CD4-positive, alpha-beta T cell (primary cell): ENCODE results near the gene ETNK2. TPM values are rescaled to one million over a fixed set of nuclear protein-coding genes. Genes with fewer than 3 reads are reported as not detected.

Experiments used
- ATAC-seq: fragments of 200-7000 bp; cut with Tn5 transposase; one replicate; pipeline ENCODE4 v1.10.0; 2022; ENCODE audit warnings: mild to moderate bottlenecking; ENCODE audit not compliant: poor library complexity
- CTCF ChIA-PET: fragments of 350-600 bp; sonication (Branson Sonifier 250); formaldehyde crosslinking; loops from one replicate; lab custom pipeline; 2021; ENCODE audit warnings: antibody characterized with exemption, inconsistent platforms; lab: Charles Lee
- POLR2A ChIA-PET: fragments of 350-600 bp; sonication (Branson Sonifier 250); formaldehyde crosslinking; loops from one replicate; lab custom pipeline; 2021; ENCODE audit warnings: antibody characterized with exemption, inconsistent platforms; lab: Charles Lee
- DNase-seq, 14 experiments: peaks; one replicate each; pipeline ENCODE4 v3.0.0-alpha.2; 2013 to 2020; ENCODE audit warnings: mixed read lengths in 2 of 14
- H3K27ac ChIP-seq, 2 donors: one replicate each; pipeline versions ENCODE4 v1.5.1 to v1.7.0; 2013; ENCODE audit warnings: low read length in 2 of 2, low read depth in 1 of 2, mild to moderate bottlenecking in 1 of 2
- H3K27me3 ChIP-seq, 2 experiments: 1 replicate in 1 of 2; 2 replicates in 1 of 2; pipeline versions ENCODE4 v1.6.1 to v1.7.0; 2013; ENCODE audit warnings: low read length in 2 of 2, control low read depth in 1 of 2, mild to moderate bottlenecking in 1 of 2, moderate library complexity in 1 of 2; ENCODE audit not compliant: insufficient read depth in 2 of 2, control insufficient read depth in 1 of 2
- H3K36me3 ChIP-seq: one replicate; pipeline ENCODE4 v1.6.1; 2013; ENCODE audit warnings: low read length, control low read depth; ENCODE audit not compliant: insufficient read depth
- H3K4me1 ChIP-seq: one replicate; pipeline ENCODE4 v1.6.1; 2013; ENCODE audit warnings: low read length, control low read depth; ENCODE audit not compliant: insufficient read depth
- H3K4me3 ChIP-seq: one replicate; pipeline ENCODE4 v1.5.1; 2013; ENCODE audit warnings: mild to moderate bottlenecking, low read length, moderate library complexity
- H3K9me3 ChIP-seq, 2 experiments: 1 replicate in 1 of 2; 2 replicates in 1 of 2; pipeline versions ENCODE4 v1.6.1 to v1.7.0; 2013; ENCODE audit warnings: low read length in 2 of 2, mild to moderate bottlenecking in 2 of 2, control low read depth in 1 of 2, moderate library complexity in 1 of 2; ENCODE audit not compliant: control insufficient read depth in 1 of 2, insufficient read depth in 1 of 2
- H3K27ac Mint-ChIP-seq: one replicate; pipeline ENCODE4 v1.8.0; 2020; ENCODE audit warnings: mixed read lengths
- H3K27me3 Mint-ChIP-seq: one replicate; pipeline ENCODE4 v1.8.0; 2021; ENCODE audit warnings: mixed read lengths
- H3K36me3 Mint-ChIP-seq: one replicate; pipeline ENCODE4 v1.8.0; 2021; ENCODE audit warnings: low read depth, mixed read lengths
- H3K4me1 Mint-ChIP-seq: one replicate; pipeline ENCODE4 v1.8.0; 2021; ENCODE audit warnings: low read depth, mixed read lengths
- H3K4me3 Mint-ChIP-seq: one replicate; pipeline ENCODE4 v1.8.0; 2020; ENCODE audit warnings: mild to moderate bottlenecking, mixed read lengths
- H3K9me3 Mint-ChIP-seq: one replicate; pipeline ENCODE4 v1.8.0; 2020; ENCODE audit warnings: mixed read lengths
- intact Hi-C, 2 experiments: fragments of 100-400 bp; cut with DNase I in 1 of 2; cut with micrococcal nuclease in 1 of 2; formaldehyde crosslinking; loops; one replicate each; pipeline versions ENCODE4 v1.15.1 to v1.9.0; 2023 to 2025; cut with DNase I, micrococcal nuclease
- polyA plus RNA-seq, 2 donors: library from polyadenylated mRNA; unstranded; fragments of 120-200 nt; gene quantifications; one replicate each; pipeline ENCODE4 v1.2.1, GENCODE V29; 2013
- total RNA-seq, 174 experiments: library from RNA in 2 of 174; stranded (reverse) in 2 of 174; gene quantifications; one replicate each; pipeline ENCODE4 v1.2.3 and lab custom pipeline; 2021 to 2026
- TF ChIP-seq, protein P1 (sequence below): fragments of 200-600 bp; IDR thresholded peaks from one replicate; pipeline ENCODE4 v1.8.0; 2022; ENCODE audit warnings: antibody characterized with exemption, mild to moderate bottlenecking

ETNK2 gene, protein sequence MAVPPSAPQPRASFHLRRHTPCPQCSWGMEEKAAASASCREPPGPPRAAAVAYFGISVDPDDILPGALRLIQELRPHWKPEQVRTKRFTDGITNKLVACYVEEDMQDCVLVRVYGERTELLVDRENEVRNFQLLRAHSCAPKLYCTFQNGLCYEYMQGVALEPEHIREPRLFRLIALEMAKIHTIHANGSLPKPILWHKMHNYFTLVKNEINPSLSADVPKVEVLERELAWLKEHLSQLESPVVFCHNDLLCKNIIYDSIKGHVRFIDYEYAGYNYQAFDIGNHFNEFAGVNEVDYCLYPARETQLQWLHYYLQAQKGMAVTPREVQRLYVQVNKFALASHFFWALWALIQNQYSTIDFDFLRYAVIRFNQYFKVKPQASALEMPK
- total RNA-seq (10 to 100 TPM; 11.7 to 12.9 TPM), total RNA-seq (lab: John Stamatoyannopoulos, UW) (0.42 to 10.0 (median 3.5) reads per million in 172 experiments)
- polyA plus RNA-seq (2013, experiment 1 of 2) = 1.7 TPM
- polyA plus RNA-seq (2013, experiment 2 of 2) = 1.2 TPM

DNA sequence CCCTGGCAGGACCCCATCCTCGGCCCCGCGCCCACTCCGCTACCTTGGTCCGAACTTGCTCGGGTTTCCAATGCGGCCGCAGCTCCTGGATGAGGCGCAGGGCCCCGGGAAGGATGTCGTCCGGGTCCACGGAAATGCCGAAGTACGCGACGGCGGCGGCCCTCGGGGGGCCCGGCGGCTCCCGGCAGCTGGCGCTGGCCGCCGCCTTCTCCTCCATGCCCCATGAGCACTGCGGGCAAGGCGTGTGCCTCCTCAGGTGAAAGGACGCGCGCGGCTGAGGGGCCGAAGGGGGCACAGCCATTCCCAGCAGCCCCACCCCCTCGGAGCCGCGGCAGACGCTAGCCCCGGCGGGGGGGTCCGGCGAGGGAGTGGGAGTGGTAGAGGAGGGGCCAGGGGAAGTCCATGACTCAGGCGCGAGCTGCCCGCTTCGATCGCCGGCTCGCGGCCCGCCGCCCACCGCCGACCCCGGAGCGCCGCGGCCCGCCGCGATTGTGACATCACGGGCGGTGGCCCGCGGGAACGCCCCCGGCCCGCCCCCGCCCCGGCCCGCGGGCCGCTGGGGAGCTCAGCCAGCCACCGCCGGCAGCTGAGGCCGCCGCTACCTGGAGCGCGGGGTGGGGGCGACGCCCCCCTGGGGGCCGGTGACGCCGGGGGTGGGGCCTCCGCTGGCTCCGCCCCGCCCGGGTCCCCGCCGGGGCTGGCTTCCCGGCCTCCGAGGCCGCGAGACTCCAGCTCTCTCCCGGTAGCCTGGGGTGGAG is at the start of gene ETNK2:
TSS of gene ETNK2 (minus strand) at position 493 of the 758 bp plus-strand sequence. CDS start at position 301, 192 bp downstream.
- peak within 1 kb of the TSS; percentile 49 for H3K27ac Mint-ChIP-seq
- Histone ChIP-seq H3K27me3 (peaks cover 0 to 7% of the 10 kb centered on the region in 2 experiments), H3K9me3 (no peaks in the 10 kb centered on the region), H3K4me3 (peak within 1 kb of the TSS; percentile 65), H3K4me1 (peaks cover 18% of the 10 kb centered on the region), H3K27ac (no peak within 1 kb of the TSS), H3K36me3 (no peaks in the 10 kb centered on the region)
- CTCF ChIA-PET = interaction anchor here (1.3 to 2.6 kb wide), 2 partner anchors 11 to 23 kb away, joined by 3 to 6 read pairs; no protein-coding TSS in a partner anchor
- TF ChIP-seq, protein P1, sequence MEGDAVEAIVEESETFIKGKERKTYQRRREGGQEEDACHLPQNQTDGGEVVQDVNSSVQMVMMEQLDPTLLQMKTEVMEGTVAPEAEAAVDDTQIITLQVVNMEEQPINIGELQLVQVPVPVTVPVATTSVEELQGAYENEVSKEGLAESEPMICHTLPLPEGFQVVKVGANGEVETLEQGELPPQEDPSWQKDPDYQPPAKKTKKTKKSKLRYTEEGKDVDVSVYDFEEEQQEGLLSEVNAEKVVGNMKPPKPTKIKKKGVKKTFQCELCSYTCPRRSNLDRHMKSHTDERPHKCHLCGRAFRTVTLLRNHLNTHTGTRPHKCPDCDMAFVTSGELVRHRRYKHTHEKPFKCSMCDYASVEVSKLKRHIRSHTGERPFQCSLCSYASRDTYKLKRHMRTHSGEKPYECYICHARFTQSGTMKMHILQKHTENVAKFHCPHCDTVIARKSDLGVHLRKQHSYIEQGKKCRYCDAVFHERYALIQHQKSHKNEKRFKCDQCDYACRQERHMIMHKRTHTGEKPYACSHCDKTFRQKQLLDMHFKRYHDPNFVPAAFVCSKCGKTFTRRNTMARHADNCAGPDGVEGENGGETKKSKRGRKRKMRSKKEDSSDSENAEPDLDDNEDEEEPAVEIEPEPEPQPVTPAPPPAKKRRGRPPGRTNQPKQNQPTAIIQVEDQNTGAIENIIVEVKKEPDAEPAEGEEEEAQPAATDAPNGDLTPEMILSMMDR = no peak
- H3K27me3 Mint-ChIP-seq = peaks cover 6% of the 10 kb centered on the region
- peaks cover 11% of the 10 kb centered on the region for H3K4me1 Mint-ChIP-seq
- POLR2A ChIA-PET = interaction anchor here (0.7 to 1.2 kb wide), 4 partner anchors 14 to 387 kb away, joined by 3 read pairs; partner anchors contain the start of gene LAX1
- no peaks in the 10 kb centered on the region for H3K36me3 Mint-ChIP-seq
- DNase-seq (peak; percentile 22 to 81 (median 48)), ATAC-seq (peak; percentile 86)
- intact Hi-C loops = loop anchor here in 1 of 2 experiments (10.0 kb wide), 1 partner anchor 653 kb away; no protein-coding TSS in a partner anchor
- no peaks in the 10 kb centered on the region for H3K9me3 Mint-ChIP-seq
- peak within 1 kb of the TSS; percentile 81 for H3K4me3 Mint-ChIP-seq

DNA sequence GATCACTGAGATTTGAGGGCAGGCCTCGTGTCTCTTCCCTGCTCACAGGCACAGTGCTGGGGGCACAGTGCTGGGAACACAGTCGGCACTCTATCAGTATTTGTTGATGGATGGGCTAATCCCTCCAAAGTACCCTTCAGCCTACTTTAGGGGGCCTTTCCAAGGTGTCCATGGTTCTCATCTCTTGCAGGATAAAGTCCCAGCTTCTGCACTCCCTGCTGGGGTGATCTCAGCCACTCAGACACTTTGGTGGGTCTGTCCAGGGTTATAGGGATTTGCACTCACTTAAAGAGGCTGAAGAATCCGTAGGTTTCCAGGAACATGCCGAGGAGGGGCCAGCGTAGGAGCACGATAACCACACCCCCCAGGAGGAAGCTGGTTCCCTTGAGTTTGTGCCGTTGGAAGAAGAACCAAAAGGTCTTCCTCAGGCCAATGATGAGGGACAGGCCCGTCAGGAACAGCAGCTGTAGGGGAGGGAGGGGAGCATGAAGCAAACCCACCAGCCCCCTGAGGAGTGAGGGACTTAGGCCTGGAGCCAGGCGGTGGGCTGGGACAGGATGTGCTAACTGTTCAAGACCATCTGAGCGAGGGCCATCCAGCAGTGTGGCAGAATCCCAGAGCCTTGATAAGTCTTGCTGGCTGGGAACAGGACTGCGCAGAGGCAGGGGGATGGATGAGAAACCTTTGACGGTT is 49.6 kb upstream of the ETNK2 start:
- Mint-ChIP-seq H3K27ac (no peak overlapping the region), H3K27me3 (peaks cover 49% of the 10 kb centered on the region), H3K9me3 (no peaks in the 10 kb centered on the region), H3K36me3 (no peaks in the 10 kb centered on the region), H3K4me1 (peaks cover 12% of the 10 kb centered on the region), H3K4me3 (no peak overlapping the region)
- Histone ChIP-seq H3K27ac (no peak overlapping the region), H3K36me3 (no peaks in the 10 kb centered on the region), H3K27me3 (peaks cover under 1 to 5% of the 10 kb centered on the region in 2 experiments), H3K4me3 (no peak overlapping the region), H3K4me1 (no peaks in the 10 kb centered on the region), H3K9me3 (no peaks in the 10 kb centered on the region)
- no peak for DNase-seq
- intact Hi-C loops = no loop called here
- CTCF ChIA-PET = no interaction called here
- POLR2A ChIA-PET = no interaction called here
- no peak for ATAC-seq
- TF ChIP-seq, protein P1 = no peak

DNA sequence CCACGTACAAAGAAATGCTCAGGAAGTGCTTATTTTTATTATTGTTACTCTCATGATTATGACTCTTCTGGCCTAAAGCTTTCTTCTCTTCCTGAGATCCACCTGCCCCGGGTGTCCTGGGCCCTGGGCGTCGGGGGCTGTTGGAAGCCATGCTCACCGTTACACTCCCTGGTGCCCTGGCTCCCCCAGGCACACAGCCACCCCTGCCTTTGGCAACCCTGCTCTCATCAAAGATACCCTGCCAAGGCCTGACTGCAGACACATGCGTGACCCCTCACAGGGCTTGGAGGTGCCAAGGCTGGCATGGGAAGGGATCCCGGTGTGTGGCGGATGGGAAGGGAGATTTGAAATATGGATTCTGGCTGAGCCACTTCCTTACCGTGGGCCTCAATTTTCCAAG is 47.7 kb upstream of the ETNK2 start:
- Mint-ChIP-seq H3K27me3 (peaks cover 30% of the 10 kb centered on the region), H3K36me3 (no peaks in the 10 kb centered on the region), H3K4me1 (peaks cover 8% of the 10 kb centered on the region), H3K27ac (no peak overlapping the region), H3K4me3 (no peak overlapping the region), H3K9me3 (no peaks in the 10 kb centered on the region)
- CTCF ChIA-PET = no interaction called here
- H3K9me3 ChIP-seq = no peaks in the 10 kb centered on the region
- H3K36me3 ChIP-seq = no peaks in the 10 kb centered on the region
- no peak overlapping the region for H3K27ac ChIP-seq
- peaks cover 3% of the 10 kb centered on the region for H3K4me1 ChIP-seq
- no peak overlapping the region for H3K4me3 ChIP-seq
- intact Hi-C loops = no loop called here
- POLR2A ChIA-PET = no interaction called here
- no peaks in the 10 kb centered on the region for H3K27me3 ChIP-seq
- TF ChIP-seq, protein P1 = no peak
- DNase-seq (no peak), ATAC-seq (no peak)
